NT2/D1 (cell line): ENCODE data around the gene DSTN.

Experiments used
- SUZ12 ChIP-seq: IDR thresholded peaks from 2 replicates; pipeline ENCODE4 v1.6.1; 2011; ENCODE audit not compliant: insufficient read length, insufficient read depth; ENCODE audit errors: extremely low read depth
- YY1 ChIP-seq: IDR thresholded peaks from 2 replicates; pipeline ENCODE4 v1.6.1; 2011; ENCODE audit not compliant: insufficient read length, insufficient read depth
- ZNF274 ChIP-seq: IDR thresholded peaks from 2 replicates; pipeline ENCODE4 v1.6.1; 2011; ENCODE audit warnings: mild to moderate bottlenecking, low read depth, low read length

- TF ChIP-seq ZNF274 (no peak), SUZ12 (no peak), YY1 (no peak)
Measured at GRCh38 chr20:17629025-17629424, 59.1 kb downstream of the DSTN start.
